ENCODE results near the gene PRR20D. TPM values are rescaled to one million over a fixed set of nuclear protein-coding genes. Genes with fewer than 3 reads are reported as not detected.
"Not testable (repeated sequence)": the region's sequence is repeated elsewhere in the genome, so short reads cannot be mapped to it uniquely, and the experiment has no call there.

The PRR20D gene
- total and polyA plus RNA-seq, 2 donors from 2014 or later = not detected

DNA sequence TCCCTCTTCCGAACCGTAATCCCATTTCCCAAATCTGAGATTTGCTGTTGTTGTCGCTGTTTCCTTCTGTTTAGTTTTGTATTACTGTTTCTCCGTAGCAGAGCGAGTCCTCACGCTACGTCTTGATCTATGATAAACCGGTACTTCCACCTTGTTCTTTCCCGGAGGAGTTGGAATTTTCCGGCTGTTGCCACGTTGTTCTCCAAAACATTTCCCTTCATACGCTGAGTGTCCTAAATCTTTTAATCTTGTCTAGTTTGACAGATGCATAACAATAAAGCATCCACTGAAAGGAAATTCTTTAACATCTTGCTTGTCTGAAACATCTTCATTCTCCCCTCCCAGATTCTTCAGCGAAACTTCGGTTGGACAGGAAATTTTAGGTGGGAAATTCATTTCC, 12.3 kb upstream of the PRR20D start:
- H3K4me3 ChIP-seq (ENCODE audit: low read length in 3 of 3); H3K27me3 ChIP-seq (ENCODE audit: control insufficient read depth, insufficient read depth, low read length); FAIRE-seq; H3K4me1 ChIP-seq (ENCODE audit: control insufficient read depth in 2 of 3, insufficient read depth in 2 of 3, low read depth in 1 of 3, low read length in 3 of 3); H3K9me3 ChIP-seq (ENCODE audit: control insufficient read depth in 2 of 3, insufficient read depth in 1 of 3, low read length in 3 of 3); DNase-seq; H3K27ac ChIP-seq (ENCODE audit: low read depth in 2 of 2, low read length in 2 of 2); H3K36me3 ChIP-seq (ENCODE audit: control insufficient read depth in 2 of 3, insufficient read depth in 3 of 3, low read length in 3 of 3); H3K9ac ChIP-seq (ENCODE audit: low read length in 3 of 3); intact Hi-C loops (cut with DNase I): not testable (repeated sequence)

DNA sequence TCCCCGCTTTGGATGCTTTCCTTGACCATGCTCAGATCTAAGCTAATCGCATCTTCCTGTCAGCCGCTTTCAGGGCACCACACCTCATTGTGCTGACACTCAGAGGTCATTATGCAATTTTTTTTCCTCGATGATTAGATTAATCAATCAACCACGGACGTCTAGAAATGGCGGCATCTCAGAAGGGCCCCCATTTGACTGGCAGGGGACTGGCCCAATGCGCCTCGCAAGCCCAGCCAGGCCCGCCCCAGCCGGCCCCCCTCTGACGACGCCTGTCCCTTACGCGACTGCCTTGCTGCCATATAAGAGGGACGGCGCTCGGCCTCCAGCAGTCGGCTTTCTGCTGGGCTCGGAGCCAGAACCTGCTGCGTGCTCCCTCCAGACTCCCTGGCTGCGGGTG, 6.7 kb upstream of the PRR20D start, which contains the start of gene PRR20C:
TSS of gene PRR20C (plus strand) at position 301 of the 400 bp plus-strand sequence. CDS start 387 bp downstream, outside the sequence.
- DNase-seq; H3K27ac ChIP-seq (ENCODE audit: low read depth in 2 of 2, low read length in 2 of 2); intact Hi-C loops (cut with DNase I); H3K4me1 ChIP-seq (ENCODE audit: control insufficient read depth in 2 of 3, insufficient read depth in 2 of 3, low read depth in 1 of 3, low read length in 3 of 3); H3K9ac ChIP-seq (ENCODE audit: low read length in 3 of 3); H3K4me3 ChIP-seq (ENCODE audit: low read length in 3 of 3); H3K27me3 ChIP-seq (ENCODE audit: control insufficient read depth, insufficient read depth, low read length); H3K9me3 ChIP-seq (ENCODE audit: control insufficient read depth in 2 of 3, insufficient read depth in 1 of 3, low read length in 3 of 3); H3K36me3 ChIP-seq (ENCODE audit: control insufficient read depth in 2 of 3, insufficient read depth in 3 of 3, low read length in 3 of 3); FAIRE-seq: not testable (repeated sequence)

DNA sequence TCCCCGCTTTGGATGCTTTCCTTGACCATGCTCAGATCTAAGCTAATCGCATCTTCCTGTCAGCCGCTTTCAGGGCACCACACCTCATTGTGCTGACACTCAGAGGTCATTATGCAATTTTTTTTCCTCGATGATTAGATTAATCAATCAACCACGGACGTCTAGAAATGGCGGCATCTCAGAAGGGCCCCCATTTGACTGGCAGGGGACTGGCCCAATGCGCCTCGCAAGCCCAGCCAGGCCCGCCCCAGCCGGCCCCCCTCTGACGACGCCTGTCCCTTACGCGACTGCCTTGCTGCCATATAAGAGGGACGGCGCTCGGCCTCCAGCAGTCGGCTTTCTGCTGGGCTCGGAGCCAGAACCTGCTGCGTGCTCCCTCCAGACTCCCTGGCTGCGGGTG, 6.5 kb downstream of the PRR20D start, which contains the start of gene PRR20E:
TSS of gene PRR20E (plus strand) at position 301 of the 400 bp plus-strand sequence. CDS start 387 bp downstream, outside the sequence.
- intact Hi-C loops (cut with DNase I); H3K27me3 ChIP-seq (ENCODE audit: control insufficient read depth, insufficient read depth, low read length); H3K4me3 ChIP-seq (ENCODE audit: low read length in 3 of 3); H3K27ac ChIP-seq (ENCODE audit: low read depth in 2 of 2, low read length in 2 of 2); H3K36me3 ChIP-seq (ENCODE audit: control insufficient read depth in 2 of 3, insufficient read depth in 3 of 3, low read length in 3 of 3); H3K9ac ChIP-seq (ENCODE audit: low read length in 3 of 3); FAIRE-seq; H3K9me3 ChIP-seq (ENCODE audit: control insufficient read depth in 2 of 3, insufficient read depth in 1 of 3, low read length in 3 of 3); H3K4me1 ChIP-seq (ENCODE audit: control insufficient read depth in 2 of 3, insufficient read depth in 2 of 3, low read depth in 1 of 3, low read length in 3 of 3); DNase-seq: not testable (repeated sequence)

DNA sequence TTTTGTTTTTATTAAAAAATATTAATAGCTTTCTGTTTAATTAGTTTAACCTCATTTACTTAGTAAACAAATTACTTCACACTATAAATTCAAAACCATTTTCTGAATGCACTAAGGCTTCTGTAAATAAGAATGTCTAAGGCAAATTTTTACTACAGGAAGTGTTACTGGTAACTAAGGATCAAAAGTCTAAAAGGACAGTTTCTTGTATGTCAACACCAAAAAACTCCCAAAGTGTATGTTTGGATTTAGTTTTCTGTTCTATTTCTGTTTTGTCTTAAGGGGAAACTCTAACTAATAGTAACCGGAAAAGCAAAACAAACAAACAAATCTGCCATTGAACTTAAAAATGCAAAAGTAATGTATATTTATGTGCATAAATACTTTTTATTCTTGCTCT, 31.2 kb downstream of the PRR20D start:
- FAIRE-seq = no peak
- no peak for DNase-seq
- Histone ChIP-seq H3K4me3 (ENCODE audit: low read length in 3 of 3) (no peak overlapping the region), H3K9ac (ENCODE audit: low read length in 3 of 3) (no peak overlapping the region), H3K4me1 (ENCODE audit: control insufficient read depth in 2 of 3, insufficient read depth in 2 of 3, low read depth in 1 of 3, low read length in 3 of 3) (no peaks in the 10 kb centered on the region), H3K27ac (ENCODE audit: low read depth in 2 of 2, low read length in 2 of 2) (no peak overlapping the region), H3K9me3 (ENCODE audit: control insufficient read depth in 2 of 3, insufficient read depth in 1 of 3, low read length in 3 of 3) (no peaks in the 10 kb centered on the region), H3K27me3 (ENCODE audit: control insufficient read depth, insufficient read depth, low read length) (no peaks in the 10 kb centered on the region), H3K36me3 (ENCODE audit: control insufficient read depth in 2 of 3, insufficient read depth in 3 of 3, low read length in 3 of 3) (no peaks in the 10 kb centered on the region)
- intact Hi-C loops (cut with DNase I) = no loop called here
- TF ChIP-seq, protein P1, sequence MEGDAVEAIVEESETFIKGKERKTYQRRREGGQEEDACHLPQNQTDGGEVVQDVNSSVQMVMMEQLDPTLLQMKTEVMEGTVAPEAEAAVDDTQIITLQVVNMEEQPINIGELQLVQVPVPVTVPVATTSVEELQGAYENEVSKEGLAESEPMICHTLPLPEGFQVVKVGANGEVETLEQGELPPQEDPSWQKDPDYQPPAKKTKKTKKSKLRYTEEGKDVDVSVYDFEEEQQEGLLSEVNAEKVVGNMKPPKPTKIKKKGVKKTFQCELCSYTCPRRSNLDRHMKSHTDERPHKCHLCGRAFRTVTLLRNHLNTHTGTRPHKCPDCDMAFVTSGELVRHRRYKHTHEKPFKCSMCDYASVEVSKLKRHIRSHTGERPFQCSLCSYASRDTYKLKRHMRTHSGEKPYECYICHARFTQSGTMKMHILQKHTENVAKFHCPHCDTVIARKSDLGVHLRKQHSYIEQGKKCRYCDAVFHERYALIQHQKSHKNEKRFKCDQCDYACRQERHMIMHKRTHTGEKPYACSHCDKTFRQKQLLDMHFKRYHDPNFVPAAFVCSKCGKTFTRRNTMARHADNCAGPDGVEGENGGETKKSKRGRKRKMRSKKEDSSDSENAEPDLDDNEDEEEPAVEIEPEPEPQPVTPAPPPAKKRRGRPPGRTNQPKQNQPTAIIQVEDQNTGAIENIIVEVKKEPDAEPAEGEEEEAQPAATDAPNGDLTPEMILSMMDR (IDR thresholded peaks at IDR 0.05; ENCODE audit: borderline replicate concordance, extremely low read depth, insufficient read depth) = no peak

DNA sequence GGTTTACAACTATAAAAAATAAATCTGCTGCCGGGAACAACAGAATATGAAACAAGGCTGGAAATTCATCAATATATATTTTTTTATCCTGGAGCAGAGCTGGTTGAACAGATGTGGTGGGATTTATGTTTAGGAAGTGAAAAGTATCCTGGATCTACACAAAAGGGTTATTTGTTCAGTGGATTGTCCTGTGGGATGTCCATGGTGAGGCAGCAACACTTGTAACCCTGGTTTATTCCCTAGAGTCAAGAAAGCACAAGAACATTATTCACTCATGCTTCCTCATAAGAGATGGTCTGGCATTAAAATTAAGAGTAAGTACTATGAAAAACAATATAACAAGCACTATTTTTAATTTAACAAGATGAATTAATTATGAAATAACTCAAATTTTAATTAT, 52.6 kb downstream of the PRR20D start:
- Histone ChIP-seq H3K4me3 (ENCODE audit: low read length in 3 of 3) (no peak overlapping the region), H3K27ac (ENCODE audit: low read depth in 2 of 2, low read length in 2 of 2) (no peak overlapping the region), H3K9me3 (ENCODE audit: control insufficient read depth in 2 of 3, insufficient read depth in 1 of 3, low read length in 3 of 3) (no peaks in the 10 kb centered on the region), H3K36me3 (ENCODE audit: control insufficient read depth in 2 of 3, insufficient read depth in 3 of 3, low read length in 3 of 3) (no peaks in the 10 kb centered on the region), H3K27me3 (ENCODE audit: control insufficient read depth, insufficient read depth, low read length) (no peaks in the 10 kb centered on the region), H3K4me1 (ENCODE audit: control insufficient read depth in 2 of 3, insufficient read depth in 2 of 3, low read depth in 1 of 3, low read length in 3 of 3) (no peaks in the 10 kb centered on the region), H3K9ac (ENCODE audit: low read length in 3 of 3) (no peak overlapping the region)
- TF ChIP-seq, protein P1 (IDR thresholded peaks at IDR 0.05; ENCODE audit: borderline replicate concordance, extremely low read depth, insufficient read depth) = no peak
- DNase-seq (no peak), FAIRE-seq (no peak)
- intact Hi-C loops (cut with DNase I) = no loop called here

Other genes with a start within 250 kb of the PRR20D start
- gene PRR20A, start 19.7 kb upstream of the PRR20D start, total RNA-seq = not detected
- gene PRR20A, start 19.7 kb upstream of the PRR20D start, polyA plus RNA-seq (ENCODE audit: insufficient read depth, low read depth, low replicate concordance) = not detected
- gene PRR20B, start 13.1 kb upstream of the PRR20D start, total RNA-seq = not detected
- not detected for gene PRR20B, start 13.1 kb upstream of the PRR20D start, polyA plus RNA-seq (ENCODE audit: insufficient read depth, low read depth, low replicate concordance)
- gene PRR20C, start 6.6 kb upstream of the PRR20D start, total RNA-seq = not detected
- gene PRR20C, start 6.6 kb upstream of the PRR20D start, polyA plus RNA-seq (ENCODE audit: insufficient read depth, low read depth, low replicate concordance) = not detected
- not detected for gene PRR20E, start 6.6 kb downstream of the PRR20D start, total RNA-seq
- not detected for gene PRR20E, start 6.6 kb downstream of the PRR20D start, polyA plus RNA-seq (ENCODE audit: insufficient read depth, low read depth, low replicate concordance)